Fibroblast of skin of right biceps (primary cell): ENCODE results near the gene TIAM1.
"Not testable (repeated sequence)": the region's sequence is repeated elsewhere in the genome, so short reads cannot be mapped to it uniquely, and the experiment has no call there.

Experiments used
- DNase-seq: peaks from one replicate; pipeline ENCODE4 v3.0.0-alpha.2; 2013

TIAM1 gene

DNA sequence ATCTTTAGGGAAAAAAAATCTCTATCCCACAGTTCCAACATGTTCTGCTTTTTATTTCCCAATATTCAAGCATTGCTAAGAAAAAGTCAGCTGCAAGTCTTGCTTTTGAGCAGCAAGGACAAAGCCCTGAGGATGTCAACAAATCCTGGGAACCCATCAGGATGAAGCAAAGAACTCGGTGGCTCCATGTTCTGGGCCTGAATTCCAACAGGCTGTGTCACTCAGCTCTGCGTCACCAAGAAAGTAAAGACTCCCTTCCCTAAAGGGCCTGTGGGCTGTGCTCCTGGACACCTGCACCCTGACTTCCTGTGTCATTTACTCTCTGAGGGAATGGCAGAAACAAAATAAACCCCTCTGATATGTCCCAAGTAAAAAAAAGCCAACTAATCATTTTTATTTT, 95.5 kb downstream of the TIAM1 start:
- peak; percentile 68 for DNase-seq

DNA sequence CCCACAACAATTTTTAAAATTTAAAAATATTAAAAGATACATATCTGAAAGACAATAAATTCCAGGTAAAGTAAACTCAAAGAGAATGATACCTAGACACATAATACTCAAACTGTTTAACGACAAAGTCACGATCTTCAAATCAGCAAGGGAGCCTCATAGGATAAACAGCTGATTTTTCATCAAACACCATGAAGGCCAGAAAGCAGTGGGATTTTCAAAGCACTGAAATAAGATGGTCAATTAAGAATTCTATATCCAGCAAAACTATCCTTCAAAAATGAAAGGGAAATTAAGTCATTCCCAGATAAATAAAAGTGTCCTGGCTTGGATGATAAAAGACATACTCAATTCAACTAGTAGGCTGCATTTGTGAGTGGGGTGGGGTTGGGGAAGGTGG, 100.5 kb downstream of the TIAM1 start:
- DNase-seq: no peak

DNA sequence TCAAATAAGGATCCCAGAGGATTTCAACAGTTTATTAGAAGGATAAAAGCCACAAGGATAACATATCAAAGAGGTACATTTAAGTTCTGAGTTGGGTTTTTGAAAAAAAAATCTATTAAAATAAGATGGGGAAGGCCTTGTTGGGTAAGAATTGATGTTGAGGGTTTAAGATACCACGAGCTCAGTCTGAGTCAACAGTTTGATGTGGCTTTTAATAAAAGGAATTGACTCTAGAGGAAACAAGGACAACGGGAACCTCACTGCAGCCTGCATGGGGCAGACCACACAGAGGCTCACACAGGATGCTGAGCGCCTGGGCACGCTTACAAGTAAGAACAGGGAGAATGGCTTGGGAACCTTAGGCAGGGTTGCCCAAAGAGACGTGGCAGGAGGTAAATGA, 107.5 kb downstream of the TIAM1 start:
- DNase-seq: peak; percentile 56

DNA sequence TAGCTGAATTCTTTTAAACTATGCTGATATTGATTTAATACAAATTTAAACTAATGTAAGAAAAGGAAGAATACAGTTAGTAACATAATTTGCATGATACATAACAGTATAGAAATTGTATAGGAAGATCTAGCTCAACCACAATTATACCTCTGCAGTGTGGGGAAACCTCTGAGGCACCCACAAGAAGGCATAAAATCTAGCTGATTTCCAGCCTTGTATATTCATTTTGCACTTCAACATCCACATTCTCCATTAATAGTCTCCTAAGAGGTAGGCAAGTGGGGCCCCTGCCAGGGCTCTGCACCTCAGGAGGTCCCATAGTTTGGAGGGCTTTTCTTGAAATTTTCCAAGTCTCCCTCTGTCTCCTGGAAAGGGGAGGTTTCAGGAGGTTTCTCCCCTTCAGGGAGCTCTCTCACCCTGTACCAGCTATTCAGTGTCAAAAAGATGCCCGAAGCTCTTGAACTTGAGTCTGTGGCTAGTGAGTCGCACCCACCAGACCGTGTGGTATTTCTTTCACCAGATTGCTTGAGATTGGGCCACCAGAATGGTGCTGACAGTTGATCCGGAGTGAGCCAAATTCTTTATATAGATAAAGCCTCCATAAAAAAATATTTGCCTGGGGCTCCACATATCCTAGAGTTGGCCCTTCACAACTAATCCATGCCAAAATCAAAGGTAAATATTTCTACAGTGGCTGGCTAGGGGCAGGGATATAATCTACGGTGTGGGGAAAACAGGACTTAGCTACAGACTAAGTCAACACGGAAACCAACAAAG, 108.2 kb downstream of the TIAM1 start:
- DNase-seq: peak; percentile 65

DNA sequence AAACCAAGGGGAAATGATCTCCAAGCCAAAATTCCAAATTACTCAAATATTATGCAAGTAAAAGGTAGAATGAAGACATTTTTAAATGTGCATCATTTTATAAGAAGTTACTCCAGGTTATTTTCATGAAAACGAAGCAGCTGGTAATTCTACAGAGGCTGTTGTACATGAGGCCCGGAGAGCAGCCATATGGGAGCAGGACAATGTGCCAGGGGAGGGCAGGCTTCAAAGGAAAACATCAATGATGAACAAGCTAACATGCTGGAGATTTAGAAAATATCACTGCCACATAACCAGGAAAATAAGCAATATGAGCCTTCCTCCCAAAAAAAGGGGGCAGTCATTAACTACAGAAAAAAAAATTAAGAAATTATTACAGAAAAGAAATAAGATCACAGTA, 109.1 kb downstream of the TIAM1 start:
- DNase-seq: no peak

DNA sequence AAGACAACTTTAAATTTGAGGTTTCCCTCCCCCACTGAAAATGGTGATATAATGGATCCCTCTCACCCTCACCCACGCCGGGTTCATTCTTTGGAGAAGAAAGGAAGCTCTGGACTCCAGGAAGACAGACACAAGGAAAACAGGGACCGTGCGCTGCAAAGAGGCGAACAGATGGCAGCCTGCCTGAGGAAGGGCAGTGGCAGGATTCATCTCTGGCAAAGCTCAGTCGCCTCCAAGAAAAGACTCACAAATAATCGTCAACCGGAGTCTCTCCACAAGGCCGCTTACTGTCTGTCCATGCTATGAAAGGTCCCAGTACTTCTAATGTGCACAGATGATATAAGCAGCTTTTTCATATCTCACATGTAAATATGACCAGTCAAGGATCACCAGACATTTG, 110.3 kb downstream of the TIAM1 start:
- DNase-seq: no peak

DNA sequence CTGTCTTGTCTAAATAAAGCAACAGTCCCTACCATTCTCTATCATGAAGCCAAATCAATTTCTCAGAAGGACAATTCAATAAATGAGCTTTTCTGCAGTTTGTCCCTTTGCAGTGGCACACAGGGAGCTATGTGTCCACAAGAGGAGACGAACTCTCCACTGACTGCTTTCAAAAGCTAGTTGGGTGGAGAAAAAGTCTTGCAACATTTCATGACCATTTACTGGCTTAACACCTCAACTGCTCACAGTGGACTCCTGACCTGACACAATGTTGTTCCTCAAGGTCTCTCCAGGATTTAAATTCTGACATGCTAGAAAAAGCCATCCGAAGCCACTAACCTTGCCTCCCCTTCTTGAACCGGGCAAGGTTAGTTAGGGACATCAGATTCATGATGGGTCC, 111.7 kb downstream of the TIAM1 start:
- DNase-seq: no peak

DNA sequence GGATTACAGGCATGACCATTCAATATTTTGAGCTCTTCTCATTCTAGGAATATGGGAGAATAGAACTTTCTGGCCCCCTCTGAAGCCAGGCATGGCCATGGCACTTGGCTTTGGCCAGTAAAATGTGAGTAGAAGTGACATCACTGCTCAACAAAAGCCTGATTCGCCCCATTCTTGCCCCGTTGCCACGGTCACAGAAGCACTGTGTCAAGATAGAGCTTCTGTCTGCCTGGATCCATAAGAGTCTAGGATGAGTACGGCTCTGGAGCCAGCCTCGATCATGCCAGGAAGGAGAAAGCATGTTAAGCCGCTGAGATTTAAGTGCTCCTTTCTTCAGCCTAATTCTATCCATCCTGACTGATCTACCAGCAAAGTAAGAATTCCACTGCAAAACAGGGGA, 113.1 kb downstream of the TIAM1 start:
- DNase-seq: no peak

DNA sequence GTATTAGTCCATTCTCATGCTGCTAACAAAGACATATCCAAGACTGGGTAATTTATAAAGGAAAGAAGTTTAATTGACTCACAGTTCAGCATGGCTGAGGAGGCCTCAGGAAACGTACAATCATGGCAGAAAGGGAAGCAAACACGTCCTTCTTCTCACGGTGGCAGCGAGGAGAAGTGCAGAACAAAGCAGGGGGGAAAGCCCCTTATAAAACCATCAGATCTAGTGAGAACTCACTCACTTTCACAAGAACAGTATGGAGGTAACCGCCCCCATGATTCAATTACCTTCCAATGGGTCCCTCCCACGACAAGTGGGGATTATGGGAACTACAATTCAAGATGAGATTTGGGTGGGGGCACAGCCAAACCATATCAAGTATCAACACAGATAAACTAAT, 115.3 kb downstream of the TIAM1 start:
- DNase-seq: not testable (repeated sequence)

DNA sequence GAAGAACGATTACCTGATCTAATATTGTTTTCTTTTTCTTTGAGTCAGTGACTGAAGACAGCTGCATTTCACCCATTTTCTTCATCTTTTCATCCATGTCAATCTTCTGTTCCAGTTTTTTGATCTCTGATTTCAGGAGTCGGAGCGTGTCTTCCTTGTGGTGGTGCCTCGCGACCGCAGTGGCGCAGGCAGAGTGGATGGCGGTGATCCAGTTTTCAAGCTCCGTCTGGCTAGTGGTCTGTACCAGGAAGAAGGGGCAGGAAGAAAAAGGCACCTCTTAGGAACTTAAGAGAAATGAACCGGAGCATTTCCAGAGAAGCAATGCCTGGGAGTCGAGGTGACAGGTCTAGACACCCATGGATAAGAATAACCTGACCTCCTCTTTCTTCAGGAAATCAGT, 118.3 kb downstream of the TIAM1 start:
- no peak for DNase-seq

DNA sequence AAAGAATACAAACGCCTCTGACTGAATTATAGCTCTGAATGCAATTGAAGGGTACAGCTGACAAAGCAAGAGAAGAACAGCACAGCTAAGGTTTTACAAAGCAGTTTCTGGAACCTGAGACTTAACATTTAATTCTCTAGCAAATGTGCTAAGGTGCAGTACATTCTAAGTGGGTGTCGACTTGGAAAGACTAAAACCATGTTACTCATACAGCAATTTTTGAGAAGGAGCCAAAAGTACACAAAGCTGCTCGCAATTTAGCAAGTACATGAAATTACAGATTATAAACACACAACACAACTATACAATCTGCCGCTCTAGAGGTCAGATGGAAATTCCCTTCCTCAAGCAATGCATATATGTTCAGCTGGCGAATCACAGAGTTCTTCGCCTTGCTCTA, 121.9 kb downstream of the TIAM1 start:
- DNase-seq: peak; percentile 37

DNA sequence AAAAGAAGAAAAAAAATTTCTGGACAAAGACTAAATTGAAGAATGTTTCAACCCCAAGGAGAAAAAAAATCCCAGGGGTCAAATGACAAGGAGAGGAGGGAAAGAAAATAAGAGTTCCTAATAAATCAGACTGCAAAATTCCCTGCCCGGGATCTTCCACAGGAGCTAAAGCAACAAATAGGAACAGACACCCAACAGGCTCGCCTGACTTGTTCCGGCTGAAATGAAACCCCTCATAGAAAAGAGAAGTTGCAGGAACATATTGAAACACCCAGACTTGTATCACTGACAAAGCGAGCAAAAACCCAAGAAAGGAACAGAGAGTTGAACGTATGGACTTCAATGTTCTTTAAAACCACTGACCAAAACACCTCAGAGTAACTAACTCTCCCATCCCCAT, 123.0 kb downstream of the TIAM1 start:
- no peak for DNase-seq

DNA sequence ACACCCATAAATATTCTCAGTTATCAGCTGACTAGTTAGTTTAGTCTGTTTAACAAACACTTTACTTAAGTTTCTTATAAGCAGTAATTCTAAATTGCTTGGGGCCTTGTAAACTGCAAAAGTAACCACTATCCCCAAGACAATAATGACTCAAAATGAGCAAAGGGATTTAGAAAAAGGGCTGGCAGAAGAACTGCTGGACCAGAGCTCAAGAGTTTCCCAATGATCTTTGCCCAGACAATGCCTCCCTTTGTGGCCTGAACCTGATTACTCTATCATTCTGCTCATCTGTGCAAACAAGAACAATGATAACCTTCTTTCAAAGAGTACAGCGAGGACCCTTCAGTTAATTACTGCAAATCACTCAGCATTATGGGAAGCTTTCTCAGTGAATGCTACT, 123.5 kb downstream of the TIAM1 start:
- peak; percentile 15 for DNase-seq

DNA sequence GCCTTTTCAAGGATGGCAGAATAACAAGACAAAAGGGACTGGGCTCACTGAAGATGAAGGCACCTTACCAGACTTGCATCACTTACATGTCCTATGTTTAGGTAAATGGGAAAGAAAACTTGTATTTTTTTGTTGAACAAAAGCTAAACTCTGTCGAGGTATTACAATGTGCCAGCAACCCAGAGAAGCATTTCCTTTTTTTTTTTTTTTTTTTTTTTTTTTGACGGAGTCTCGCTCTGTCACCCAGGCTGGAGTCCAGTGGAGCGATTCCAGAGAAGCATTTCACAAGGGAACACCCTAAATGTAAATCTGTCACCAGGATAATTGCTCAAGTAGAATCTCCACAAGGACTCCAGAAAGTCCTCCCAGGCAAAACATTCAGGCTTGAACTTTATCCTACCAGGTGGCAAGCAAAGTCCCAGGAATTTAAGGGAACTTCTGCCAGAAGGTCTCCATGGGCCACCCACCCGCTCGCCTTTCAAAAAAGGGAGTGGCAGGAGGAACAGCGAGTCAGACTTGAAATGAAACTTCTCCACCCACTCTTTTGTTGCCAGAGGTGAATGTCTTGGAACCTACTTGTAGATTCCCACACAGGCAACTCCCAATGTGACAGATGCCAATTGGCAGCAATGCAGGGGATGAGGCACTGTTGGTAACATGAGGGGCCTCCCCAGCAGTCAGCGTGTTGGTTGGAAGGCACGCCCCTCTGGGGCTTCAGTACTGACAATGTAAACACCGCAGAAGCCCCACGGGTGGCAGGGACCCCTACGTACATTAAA, 125.0 kb downstream of the TIAM1 start:
- DNase-seq: peak; percentile 40

DNA sequence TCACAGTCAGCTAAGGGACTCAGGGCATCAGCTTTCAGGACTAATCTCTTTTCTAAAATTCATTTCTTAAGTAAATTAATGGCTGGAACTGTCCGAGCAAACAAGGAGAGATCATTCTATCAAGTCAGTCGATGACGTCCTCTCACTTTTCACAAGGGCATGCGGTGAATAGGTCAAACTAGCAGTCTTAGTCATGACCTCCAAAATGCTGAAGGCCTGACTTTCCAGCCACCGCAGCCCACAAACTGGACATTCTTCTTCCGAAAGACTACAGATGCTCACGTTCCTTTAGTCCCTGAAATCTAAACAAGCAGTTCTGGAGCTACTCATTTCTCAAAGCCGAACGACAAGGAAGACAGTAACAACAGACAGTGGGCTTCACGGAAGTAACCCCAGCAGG, 127.9 kb downstream of the TIAM1 start:
- DNase-seq: no peak

DNA sequence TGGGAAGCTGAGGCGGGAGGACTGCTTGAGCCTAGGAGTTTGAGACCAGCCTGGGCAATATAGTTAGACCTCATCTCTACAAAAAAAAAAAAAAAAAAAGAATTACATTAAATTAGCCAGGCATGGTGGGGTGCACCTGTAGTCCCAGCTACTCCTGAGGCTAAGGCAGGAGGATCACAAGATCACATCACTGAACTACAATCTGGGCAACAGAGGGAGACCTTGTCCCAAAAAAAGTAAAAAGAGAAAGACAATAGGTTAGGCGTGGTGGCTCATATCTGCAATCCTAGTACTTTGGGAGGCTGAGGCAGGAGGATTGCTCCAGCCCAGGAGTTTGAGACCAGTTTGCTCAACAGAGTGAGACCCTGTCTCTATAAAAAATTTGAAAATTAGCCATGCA, 130.3 kb downstream of the TIAM1 start:
- no peak for DNase-seq

DNA sequence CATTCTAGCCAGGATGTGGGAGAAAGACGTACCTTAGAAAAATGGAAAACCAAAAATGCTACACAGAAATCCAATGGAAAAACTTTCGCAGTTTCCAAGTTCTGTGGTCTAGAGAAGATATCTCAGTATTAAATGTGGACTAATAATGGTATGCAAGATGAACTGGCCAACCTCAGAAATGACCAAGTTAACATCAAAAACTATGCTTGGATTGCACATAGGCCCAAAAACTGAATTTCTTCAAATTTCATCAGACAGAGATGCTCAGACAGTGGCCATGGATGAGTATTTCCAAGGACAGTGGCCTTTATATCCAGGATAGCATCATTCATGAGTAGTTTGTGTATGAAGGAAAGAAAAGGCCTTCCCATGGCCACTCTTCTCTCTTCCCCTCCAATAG, 132.2 kb downstream of the TIAM1 start:
- DNase-seq: peak; percentile 51

DNA sequence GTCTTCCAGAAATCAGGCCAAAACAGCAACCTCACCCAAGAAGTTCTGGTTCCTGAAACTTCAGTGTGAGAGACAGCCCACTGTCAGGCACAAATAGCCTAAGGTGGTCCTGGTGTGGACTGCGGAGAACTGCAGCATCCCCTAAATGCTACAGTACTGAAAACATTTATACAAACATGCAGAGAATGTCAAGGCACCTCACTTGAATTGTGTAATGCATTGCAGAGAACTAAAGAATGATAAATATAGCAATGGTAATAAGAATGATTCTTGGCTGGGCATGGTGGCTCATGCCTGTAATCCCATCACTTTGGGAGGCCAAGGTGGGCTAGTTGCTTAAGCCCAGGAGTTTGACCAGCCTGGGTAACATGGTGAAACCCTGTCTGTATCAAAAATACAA, 138.6 kb downstream of the TIAM1 start:
- DNase-seq: no peak

DNA sequence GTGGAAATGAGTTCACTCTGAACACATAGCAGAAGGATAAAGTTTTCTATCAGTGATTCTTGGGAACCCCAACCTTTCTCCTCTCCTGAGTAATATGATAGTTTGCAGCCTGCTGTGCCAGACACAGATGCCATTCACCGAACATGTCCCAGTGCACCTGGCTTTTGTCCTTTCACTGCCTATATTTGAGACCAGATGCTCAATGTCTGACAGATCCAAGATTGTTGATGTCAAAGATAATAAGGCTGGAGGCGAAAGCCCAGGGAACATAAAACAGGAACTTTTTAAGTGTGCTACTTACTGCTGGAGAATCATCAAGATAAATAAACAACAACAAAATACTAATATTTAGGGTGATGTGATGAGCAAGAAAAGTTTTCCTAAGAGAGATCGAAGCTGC, 139.3 kb downstream of the TIAM1 start:
- no peak for DNase-seq

DNA sequence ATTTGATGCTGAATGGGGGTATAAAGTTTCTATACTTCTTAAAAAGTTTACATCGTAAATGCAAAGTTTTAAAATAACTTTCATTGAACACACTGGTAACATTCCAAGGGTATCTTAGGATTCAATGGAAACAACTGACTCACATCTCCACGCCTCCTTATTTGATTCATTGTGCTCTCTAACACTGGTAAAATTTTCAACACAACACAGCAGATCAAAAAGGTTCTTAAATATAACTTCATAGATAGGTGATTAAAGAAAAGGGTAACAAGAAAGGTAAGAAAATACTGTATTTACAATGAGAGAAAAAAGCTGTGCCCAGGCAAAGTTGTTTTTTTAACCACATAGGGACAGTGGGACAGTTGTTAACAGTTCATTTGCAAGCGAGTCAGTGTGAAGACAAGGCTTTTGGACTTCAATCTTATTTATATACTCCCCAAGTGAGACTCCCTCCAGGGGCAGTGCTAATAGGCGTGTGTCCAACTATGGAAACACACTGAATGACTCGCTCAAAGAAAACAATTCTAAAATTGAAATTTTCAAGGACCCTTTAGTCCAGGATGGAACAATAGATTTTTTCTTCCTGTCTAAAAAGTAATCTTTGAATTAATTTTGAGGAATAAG, 140.5 kb downstream of the TIAM1 start:
- peak; percentile 85 for DNase-seq

DNA sequence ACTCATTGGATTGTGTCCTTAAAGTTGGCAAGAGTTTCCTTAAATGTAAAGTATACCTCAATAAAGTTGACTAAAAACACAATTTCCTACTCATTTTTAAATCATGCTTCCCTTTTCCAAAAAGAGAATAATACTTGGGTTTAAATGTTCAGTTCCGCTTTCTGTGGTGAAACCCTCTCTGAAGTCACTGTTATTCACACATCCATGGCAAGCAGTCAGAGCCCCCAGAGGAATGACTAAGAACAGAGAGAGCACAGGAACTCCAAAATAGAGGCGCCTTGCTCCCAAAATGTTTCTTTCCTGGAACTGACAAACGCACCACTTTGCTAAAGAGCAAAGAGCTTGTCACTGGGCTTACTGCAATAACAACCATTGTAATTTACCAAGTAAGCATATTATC, 142.5 kb downstream of the TIAM1 start:
- peak; percentile 84 for DNase-seq

DNA sequence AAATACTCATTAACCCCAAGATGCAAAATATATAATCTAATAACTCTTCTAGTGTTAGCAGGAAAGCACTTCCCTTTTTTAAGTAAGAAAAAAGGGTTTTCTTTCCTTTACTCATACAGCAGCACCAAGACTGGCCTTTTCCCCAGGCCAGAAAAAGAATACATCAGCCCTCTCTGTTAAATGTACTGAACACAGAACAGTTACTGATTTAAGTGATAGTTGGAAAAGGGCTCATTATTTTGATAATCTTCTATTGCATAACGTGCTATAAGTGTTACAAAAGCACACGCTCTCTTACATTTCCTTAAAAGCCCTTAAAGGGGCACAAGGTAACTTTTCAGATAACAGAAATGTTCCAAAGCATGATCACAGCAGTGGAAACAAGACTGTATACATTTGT, 142.9 kb downstream of the TIAM1 start:
- no peak for DNase-seq

DNA sequence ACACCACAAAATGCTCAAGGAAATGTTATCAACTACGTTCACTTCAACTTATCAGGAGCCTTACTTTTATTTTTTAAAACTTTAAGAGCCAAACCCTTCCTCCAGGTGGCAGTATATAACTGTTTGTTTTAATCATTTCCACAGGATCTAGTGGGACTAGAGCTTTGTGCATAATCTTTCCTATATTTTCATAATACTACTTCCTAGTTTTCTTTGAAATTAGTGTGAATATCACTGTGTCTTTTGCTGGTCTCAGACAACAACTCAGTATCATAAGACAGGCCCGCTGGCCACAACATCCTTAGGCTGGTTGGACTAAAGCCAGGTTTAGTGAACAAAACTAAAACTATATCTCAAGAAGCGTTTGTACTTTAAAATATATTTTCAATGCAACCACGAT, 145.5 kb downstream of the TIAM1 start:
- peak; percentile 57 for DNase-seq

DNA sequence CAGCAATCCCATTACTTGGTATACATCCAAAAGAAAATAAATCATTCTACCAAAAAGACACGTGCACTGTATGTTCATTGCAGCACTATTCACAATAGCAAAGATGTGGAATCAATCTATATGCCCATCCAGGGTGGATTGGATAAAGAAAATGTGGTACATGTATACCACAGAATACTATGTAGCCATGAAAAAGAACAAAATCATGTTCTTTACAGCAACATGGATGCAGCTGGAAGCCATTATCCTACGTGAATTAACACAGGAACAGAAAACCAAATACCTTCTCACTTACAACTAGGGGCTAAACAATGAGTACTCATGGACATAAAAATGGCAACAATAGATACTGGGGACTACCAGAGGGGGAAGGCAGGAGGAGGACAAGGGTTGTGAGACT, 147.3 kb downstream of the TIAM1 start:
- DNase-seq: no peak
